Gastroesophageal sphincter (tissue), 3 donors: Measurements from ENCODE around the gene CLCA4.

Source experiments
- POLR2A ChIP-seq, 2 donors: fragments of 450-650 bp; IDR thresholded peaks; one replicate each; pipeline ENCODE4 v1.6.1; 2017; ENCODE audit warnings: antibody characterized with exemption in 2 of 2, mild to moderate bottlenecking in 2 of 2, moderate library complexity in 1 of 2
- POLR2AphosphoS5 ChIP-seq: sonication (generic); formaldehyde crosslinking; IDR thresholded peaks from one replicate; pipeline ENCODE4 v1.6.1; 2017; ENCODE audit warnings: antibody characterized with exemption
- TF ChIP-seq, protein P1 (sequence below), 4 experiments: fragments of 200-600 bp in 2 of 4; fragments of 450-650 bp in 2 of 4; sonication (generic) in 1 of 4; IDR thresholded peaks; one replicate each; pipeline ENCODE4 v1.5.1; 2017 to 2019; ENCODE audit warnings: antibody characterized with exemption in 4 of 4, mild to moderate bottlenecking in 2 of 4, moderate library complexity in 2 of 4

DNA sequence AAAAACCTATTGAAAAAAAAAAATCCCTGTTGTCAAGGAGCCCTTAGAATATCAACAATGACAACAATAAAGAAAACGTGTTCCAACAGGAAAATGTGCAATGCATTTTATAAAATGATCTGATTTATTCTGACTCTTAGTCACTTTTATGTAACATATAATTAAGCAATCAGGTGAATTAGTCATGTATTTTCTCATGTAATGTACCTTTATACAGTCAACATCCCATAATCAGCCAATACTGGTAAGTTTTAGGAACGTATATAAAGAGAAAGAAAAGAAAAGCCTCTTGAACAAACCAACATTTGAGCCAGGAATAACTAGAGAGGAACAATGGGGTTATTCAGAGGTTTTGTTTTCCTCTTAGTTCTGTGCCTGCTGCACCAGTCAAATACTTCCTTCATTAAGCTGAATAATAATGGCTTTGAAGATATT, at the start of gene CLCA4:
- TF ChIP-seq, protein P1, sequence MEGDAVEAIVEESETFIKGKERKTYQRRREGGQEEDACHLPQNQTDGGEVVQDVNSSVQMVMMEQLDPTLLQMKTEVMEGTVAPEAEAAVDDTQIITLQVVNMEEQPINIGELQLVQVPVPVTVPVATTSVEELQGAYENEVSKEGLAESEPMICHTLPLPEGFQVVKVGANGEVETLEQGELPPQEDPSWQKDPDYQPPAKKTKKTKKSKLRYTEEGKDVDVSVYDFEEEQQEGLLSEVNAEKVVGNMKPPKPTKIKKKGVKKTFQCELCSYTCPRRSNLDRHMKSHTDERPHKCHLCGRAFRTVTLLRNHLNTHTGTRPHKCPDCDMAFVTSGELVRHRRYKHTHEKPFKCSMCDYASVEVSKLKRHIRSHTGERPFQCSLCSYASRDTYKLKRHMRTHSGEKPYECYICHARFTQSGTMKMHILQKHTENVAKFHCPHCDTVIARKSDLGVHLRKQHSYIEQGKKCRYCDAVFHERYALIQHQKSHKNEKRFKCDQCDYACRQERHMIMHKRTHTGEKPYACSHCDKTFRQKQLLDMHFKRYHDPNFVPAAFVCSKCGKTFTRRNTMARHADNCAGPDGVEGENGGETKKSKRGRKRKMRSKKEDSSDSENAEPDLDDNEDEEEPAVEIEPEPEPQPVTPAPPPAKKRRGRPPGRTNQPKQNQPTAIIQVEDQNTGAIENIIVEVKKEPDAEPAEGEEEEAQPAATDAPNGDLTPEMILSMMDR (IDR thresholded peaks at IDR 0.05): no peak
- TF ChIP-seq POLR2A (IDR thresholded peaks at IDR 0.05) (no peak), POLR2AphosphoS5 (no peak)
